C4-2B (cell line): ENCODE results near the gene COX7A2.

Experiments
- H3K27ac ChIP-seq: fragments of 450-650 bp; 2 replicates; pipeline ENCODE4 v1.5.1; 2017
- ZFX ChIP-seq: fragments of 450-650 bp; IDR thresholded peaks from 2 replicates; pipeline ENCODE4 v1.6.1; 2017
- TF ChIP-seq, protein P1 (sequence below): fragments of 450-650 bp; conservative IDR thresholded peaks from 2 replicates; pipeline ENCODE4 v1.5.1; 2017; ENCODE audit warnings: mild to moderate bottlenecking

The COX7A2 gene

DNA sequence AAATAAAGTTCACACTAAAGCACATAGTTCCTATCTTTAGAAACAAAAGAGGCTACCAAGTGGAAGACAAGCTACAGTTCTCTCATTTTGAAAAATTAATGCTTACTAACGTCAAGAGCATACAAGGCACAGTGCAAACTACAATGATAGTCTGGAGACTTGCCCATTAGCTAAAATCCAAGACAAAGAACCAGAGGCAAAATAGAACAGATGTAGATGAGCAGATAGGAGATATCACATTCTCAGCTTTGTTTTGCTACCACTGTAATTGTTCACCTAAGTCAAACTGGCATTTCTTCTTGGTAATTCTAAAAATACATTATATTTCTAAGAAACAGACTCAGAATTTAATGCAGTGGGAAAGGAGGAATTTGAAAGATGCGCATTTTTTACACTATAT lies 35.8 kb upstream of the COX7A2 start:
- TF ChIP-seq, protein P1, sequence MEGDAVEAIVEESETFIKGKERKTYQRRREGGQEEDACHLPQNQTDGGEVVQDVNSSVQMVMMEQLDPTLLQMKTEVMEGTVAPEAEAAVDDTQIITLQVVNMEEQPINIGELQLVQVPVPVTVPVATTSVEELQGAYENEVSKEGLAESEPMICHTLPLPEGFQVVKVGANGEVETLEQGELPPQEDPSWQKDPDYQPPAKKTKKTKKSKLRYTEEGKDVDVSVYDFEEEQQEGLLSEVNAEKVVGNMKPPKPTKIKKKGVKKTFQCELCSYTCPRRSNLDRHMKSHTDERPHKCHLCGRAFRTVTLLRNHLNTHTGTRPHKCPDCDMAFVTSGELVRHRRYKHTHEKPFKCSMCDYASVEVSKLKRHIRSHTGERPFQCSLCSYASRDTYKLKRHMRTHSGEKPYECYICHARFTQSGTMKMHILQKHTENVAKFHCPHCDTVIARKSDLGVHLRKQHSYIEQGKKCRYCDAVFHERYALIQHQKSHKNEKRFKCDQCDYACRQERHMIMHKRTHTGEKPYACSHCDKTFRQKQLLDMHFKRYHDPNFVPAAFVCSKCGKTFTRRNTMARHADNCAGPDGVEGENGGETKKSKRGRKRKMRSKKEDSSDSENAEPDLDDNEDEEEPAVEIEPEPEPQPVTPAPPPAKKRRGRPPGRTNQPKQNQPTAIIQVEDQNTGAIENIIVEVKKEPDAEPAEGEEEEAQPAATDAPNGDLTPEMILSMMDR = no peak
- TF ChIP-seq ZFX = no peak
- H3K27ac ChIP-seq = no peak overlapping the region

DNA sequence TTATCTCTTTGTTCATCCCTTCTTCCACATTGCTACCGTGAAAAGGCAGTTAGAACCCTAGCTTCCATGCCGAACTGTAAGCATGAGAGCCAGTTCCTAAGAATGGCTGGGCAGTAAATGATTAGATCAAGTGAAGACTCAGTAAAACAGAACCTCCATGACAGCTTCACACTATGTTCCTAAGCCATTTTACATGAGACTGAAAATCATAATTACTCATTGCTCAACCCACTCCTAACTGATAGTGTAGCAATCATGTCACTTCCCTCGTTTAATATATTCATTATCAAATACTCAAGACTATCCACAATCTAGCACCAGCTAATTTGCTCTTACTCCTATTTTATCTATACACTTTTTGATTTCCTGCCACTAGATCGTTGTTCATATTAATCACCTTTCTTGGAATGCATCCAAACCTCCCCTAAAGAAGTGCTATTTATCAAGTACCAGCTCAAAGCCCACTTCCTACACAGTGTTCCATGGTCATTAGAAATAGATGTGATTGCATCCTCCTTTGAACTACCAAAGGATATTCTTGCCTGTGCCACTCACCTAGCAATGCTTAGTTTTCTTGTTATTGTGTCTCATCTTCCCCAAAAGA lies 35.0 kb upstream of the COX7A2 start:
- H3K27ac ChIP-seq = no peak overlapping the region
- TF ChIP-seq, protein P1 = no peak
- TF ChIP-seq ZFX = no peak

DNA sequence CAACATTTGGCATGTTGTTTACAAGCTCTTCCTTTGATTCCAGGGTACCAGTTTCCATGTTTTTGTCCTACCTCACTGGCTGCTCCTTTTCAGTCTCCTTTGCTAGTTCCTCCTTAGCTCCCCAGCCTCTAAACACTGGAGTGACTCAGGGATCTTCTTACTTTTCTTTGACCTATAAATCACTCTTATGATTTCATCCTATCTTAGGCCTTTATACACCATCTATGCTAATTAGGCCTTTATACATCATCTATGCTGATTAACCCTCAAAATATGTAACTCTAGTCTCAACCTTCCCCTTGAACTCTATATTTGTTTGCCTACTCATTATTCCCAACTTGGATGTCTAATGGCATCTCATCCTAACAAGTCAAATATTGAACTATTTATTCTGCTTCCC lies 31.5 kb upstream of the COX7A2 start:
- no peak overlapping the region for H3K27ac ChIP-seq
- TF ChIP-seq, protein P1 = no peak
- TF ChIP-seq ZFX = no peak

DNA sequence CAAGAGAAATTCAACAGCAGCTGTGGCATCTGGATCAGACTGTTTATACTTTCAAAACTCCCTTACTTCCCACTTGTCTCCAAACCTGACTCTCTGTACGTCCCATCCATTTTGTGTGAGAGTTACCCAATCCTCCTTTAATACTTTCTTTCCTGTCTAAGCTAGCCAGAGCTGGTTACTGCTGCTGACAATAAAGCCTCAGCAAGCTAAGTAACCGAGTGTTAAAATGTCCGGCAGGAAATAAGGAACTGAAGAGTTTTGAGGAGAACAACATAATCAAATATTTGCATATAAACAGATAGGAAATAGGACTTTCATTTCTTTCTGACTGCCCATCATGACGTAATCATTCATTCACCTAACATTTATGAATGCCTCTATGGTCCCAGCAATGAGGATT lies 29.4 kb upstream of the COX7A2 start:
- no peak for TF ChIP-seq ZFX
- TF ChIP-seq, protein P1 = no peak
- no peak overlapping the region for H3K27ac ChIP-seq

DNA sequence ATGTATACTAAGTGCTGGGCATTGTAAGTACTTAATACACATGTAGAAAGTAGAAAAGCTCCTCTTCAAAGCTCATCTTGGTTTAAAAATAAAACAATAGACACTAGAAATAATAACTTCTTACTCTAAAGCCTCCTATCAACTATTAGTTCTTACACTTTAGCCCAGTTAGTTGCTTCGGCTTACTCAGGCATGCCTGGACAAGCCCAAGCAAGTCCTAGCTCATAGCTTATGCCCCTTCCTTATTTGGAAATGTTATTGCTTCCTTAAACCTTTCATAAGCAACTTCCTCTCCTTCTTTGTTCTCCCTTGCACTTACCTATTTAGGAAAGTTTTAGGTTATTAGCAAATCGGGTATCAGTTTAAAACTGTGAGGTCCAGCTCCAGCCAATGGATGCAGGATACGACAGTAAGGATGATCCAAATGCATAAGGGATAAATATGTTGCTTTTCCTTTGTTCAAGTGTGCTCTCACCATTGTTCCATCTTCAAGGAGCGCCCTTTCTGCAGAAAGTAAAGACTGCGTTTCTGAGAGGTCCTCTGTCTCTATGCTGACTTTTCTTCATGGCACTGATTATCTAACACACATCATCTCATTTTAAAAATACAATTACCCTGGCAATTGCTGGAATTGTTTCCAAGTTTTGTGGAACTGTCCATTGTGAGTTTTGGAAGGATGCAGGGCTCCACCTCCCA lies 28.7 kb upstream of the COX7A2 start:
- no peak overlapping the region for H3K27ac ChIP-seq
- TF ChIP-seq ZFX = no peak
- TF ChIP-seq, protein P1 = no peak

DNA sequence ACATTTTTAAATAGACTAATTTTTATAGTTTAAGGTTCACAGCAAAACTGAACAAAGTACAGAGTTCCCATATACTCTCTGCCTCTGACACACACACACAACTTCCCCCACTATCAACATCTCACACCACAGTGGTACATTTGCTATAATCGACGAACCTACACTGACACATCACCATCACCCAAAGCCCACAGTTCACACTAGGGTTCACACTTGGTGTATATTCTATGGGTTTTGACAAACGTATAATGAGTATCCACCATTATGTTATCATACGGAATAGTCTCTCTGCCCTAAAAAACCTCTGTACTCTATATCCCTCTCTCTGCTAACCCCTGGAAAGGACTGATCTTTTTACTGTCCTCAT lies 25.4 kb upstream of the COX7A2 start:
- TF ChIP-seq, protein P1 = no peak
- no peak for TF ChIP-seq ZFX
- H3K27ac ChIP-seq = no peak overlapping the region

DNA sequence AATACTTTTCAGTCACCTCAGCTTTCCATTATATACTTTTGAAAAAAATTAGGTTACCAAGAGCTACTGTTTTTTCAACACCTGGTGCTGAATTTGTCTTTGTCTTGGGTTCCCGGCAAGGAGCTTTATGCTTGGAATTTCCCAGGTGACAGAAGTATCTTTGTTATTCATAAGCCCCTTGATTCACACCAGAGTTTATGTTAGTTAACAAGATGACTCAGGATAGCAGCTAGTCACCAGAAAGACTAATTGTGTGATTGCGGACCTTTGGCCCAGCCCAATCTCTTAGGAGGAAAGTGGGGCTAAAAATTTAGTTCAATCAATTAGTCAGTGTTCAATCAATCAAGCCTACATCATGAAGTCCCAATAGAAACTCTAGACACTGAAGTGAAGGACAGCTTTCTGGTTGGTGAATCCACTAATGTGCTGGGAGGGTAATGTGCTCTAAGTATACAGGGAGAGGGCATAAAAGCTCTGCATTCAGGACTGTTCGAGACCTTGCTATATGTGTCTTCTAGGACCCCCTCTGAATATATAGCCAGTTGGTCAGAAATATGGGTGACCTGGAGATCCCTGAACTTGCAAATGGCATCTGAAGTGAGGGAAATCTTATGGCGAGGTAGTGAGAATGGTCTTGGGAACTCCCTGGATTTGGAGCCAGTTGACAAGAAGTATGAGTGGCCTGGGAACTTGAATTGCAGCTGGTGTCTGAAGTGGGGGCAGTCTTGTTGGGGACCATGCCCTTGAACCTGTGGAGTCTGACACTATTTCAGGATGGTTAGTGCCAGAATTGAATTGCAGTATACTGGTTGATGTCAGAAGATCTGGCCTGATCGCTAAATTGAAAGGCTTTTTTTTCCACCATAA lies 24.8 kb upstream of the COX7A2 start:
- TF ChIP-seq ZFX = no peak
- TF ChIP-seq, protein P1 = no peak
- H3K27ac ChIP-seq = no peak overlapping the region
